ENCODE results near the gene GAK. TPM values are rescaled to one million over a fixed set of nuclear protein-coding genes. Genes with fewer than 3 reads are reported as not detected.

Gene GAK
- total RNA-seq, 4 donors from 2014 or later: 64.8 to 73.9 (median 70.6) TPM

GRCh38 chr4:826508-827208 lies 105.5 kb downstream of the GAK start:
- Histone ChIP-seq H3K9me3 (peaks cover 0 to 5% (median 3%) of the 10 kb centered on the region in 4 donors), H3K4me3 (peak overlapping the region; percentile 21 to 41 (median 28)), H3K27me3 (peaks cover 3 to 96% (median 47%) of the 10 kb centered on the region in 4 donors), H3K27ac (replicated peaks in 1 of 4) (no peak overlapping the region), H3K4me1 (peaks cover 17 to 27% (median 24%) of the 10 kb centered on the region in 4 donors), H3K36me3 (no peaks in the 10 kb centered on the region)
- 0% methylated on average over 3 of the region's 75 CpGs for WGBS
- intact Hi-C loops (cut with DNase I): no loop called here
- TF ChIP-seq EP300 (IDR thresholded peaks at IDR 0.05) (no peak), POLR2AphosphoS5 (IDR thresholded peaks at IDR 0.05) (no peak), CTCF (IDR thresholded peaks at IDR 0.05) (no peak), POLR2A (IDR thresholded peaks at IDR 0.05; ENCODE audit: low read depth) (no peak)
- no peak for DNase-seq (ENCODE audit: extremely low spot score)

GRCh38 chr4:825971-826330 lies 106.2 kb downstream of the GAK start, which contains the start of gene CPLX1:
TSS of gene CPLX1 (minus strand) at chr4:826129. CDS start at chr4:824522, 1,607 bp downstream.
- DNase-seq (ENCODE audit: extremely low spot score): no peak
- intact Hi-C loops (cut with DNase I): no loop called here
- WGBS: no CpG with 5 or more reads among the region's 61 CpGs
- H3K9me3 ChIP-seq: no peaks in the 10 kb centered on the region
- H3K27ac ChIP-seq (replicated peaks in 1 of 4): no peak within 1 kb of the TSS
- no peak for TF ChIP-seq EP300 (IDR thresholded peaks at IDR 0.05)
- TF ChIP-seq POLR2A (IDR thresholded peaks at IDR 0.05; ENCODE audit: low read depth): no peak
- no peak for TF ChIP-seq POLR2AphosphoS5 (IDR thresholded peaks at IDR 0.05)
- TF ChIP-seq CTCF (IDR thresholded peaks at IDR 0.05): no peak
- H3K27me3 ChIP-seq: peaks cover 3 to 96% (median 47%) of the 10 kb centered on the region in 4 donors
- H3K4me1 ChIP-seq: peaks cover 17 to 27% (median 24%) of the 10 kb centered on the region in 4 donors
- H3K4me3 ChIP-seq: peak within 1 kb of the TSS; percentile 43 to 56 (median 50)
- H3K36me3 ChIP-seq: no peaks in the 10 kb centered on the region

- Histone ChIP-seq H3K36me3 (no peaks in the 10 kb centered on the region), H3K27me3 (peaks cover 3 to 96% (median 46%) of the 10 kb centered on the region in 4 donors), H3K4me1 (peaks cover 17 to 27% (median 24%) of the 10 kb centered on the region in 4 donors), H3K27ac (replicated peaks in 1 of 4) (no peak overlapping the region), H3K9me3 (no peaks in the 10 kb centered on the region), H3K4me3 (peak overlapping the region; percentile 43 to 56 (median 50))
- intact Hi-C loops (cut with DNase I): no loop called here
- TF ChIP-seq CTCF (IDR thresholded peaks at IDR 0.05): no peak
- TF ChIP-seq EP300 (IDR thresholded peaks at IDR 0.05): no peak
- TF ChIP-seq POLR2A (IDR thresholded peaks at IDR 0.05; ENCODE audit: low read depth): no peak
- no peak for TF ChIP-seq POLR2AphosphoS5 (IDR thresholded peaks at IDR 0.05)
- 0% methylated on average over 5 of the region's 94 CpGs for WGBS
- no peak for DNase-seq (ENCODE audit: extremely low spot score)
These were observed 106.8 kb downstream of the GAK start for GRCh38 chr4:825063-825970.

GRCh38 chr4:824461-825062 lies 107.6 kb downstream of the GAK start:
- DNase-seq (ENCODE audit: extremely low spot score): no peak
- H3K27me3 ChIP-seq: peaks cover 3 to 96% (median 43%) of the 10 kb centered on the region in 4 donors
- no peaks in the 10 kb centered on the region for H3K36me3 ChIP-seq
- intact Hi-C loops (cut with DNase I): no loop called here
- H3K4me3 ChIP-seq: no peak overlapping the region
- TF ChIP-seq EP300 (IDR thresholded peaks at IDR 0.05): no peak
- TF ChIP-seq POLR2A (IDR thresholded peaks at IDR 0.05; ENCODE audit: low read depth): no peak
- no peak for TF ChIP-seq POLR2AphosphoS5 (IDR thresholded peaks at IDR 0.05)
- no peak for TF ChIP-seq CTCF (IDR thresholded peaks at IDR 0.05)
- H3K27ac ChIP-seq (replicated peaks in 1 of 4): no peak overlapping the region
- H3K9me3 ChIP-seq: peaks cover 0 to 4% (median 3%) of the 10 kb centered on the region in 4 donors
- H3K4me1 ChIP-seq: peaks cover 17 to 27% (median 24%) of the 10 kb centered on the region in 4 donors
- WGBS: 8% methylated on average over 5 of the region's 23 CpGs

All from esophagus muscularis mucosa (tissue), 4 donors.